LNCaP clone FGC (cell line): ENCODE measurements around the gene PRDX3.
A peak's percentile ranks its signal among the peaks of the same experiment; 100 is the strongest.

ENCODE experiments used
- DNase-seq: peaks from one replicate; pipeline ENCODE4 v3.0.0-alpha.2; 2011; ENCODE audit warnings: low read depth
- H3K4me3 ChIP-seq: 2 replicates; pipeline ENCODE4 v1.5.1; 2011; ENCODE audit warnings: mild to moderate bottlenecking, low read depth, low read length, control low read depth
- TF ChIP-seq, protein P1 (sequence below): IDR thresholded peaks from 2 replicates; pipeline ENCODE4 v1.5.1; 2012; ENCODE audit warnings: mild to moderate bottlenecking; ENCODE audit not compliant: control insufficient read depth, insufficient read depth; ENCODE audit errors: extremely low read depth

Gene PRDX3

GRCh38 chr10:119166118-119166500, 12.5 kb downstream of the PRDX3 start:
- TF ChIP-seq, protein P1, sequence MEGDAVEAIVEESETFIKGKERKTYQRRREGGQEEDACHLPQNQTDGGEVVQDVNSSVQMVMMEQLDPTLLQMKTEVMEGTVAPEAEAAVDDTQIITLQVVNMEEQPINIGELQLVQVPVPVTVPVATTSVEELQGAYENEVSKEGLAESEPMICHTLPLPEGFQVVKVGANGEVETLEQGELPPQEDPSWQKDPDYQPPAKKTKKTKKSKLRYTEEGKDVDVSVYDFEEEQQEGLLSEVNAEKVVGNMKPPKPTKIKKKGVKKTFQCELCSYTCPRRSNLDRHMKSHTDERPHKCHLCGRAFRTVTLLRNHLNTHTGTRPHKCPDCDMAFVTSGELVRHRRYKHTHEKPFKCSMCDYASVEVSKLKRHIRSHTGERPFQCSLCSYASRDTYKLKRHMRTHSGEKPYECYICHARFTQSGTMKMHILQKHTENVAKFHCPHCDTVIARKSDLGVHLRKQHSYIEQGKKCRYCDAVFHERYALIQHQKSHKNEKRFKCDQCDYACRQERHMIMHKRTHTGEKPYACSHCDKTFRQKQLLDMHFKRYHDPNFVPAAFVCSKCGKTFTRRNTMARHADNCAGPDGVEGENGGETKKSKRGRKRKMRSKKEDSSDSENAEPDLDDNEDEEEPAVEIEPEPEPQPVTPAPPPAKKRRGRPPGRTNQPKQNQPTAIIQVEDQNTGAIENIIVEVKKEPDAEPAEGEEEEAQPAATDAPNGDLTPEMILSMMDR: no peak
- peak overlapping the region; percentile 84 for H3K4me3 ChIP-seq
- no peak for DNase-seq

GRCh38 chr10:119165171-119166117, 13.2 kb downstream of the PRDX3 start, which contains the start of gene SFXN4:
Gene SFXN4 (minus strand): TSS chr10:119165714. CDS start chr10:119165647, 67 bp downstream.
- TF ChIP-seq, protein P1: peak; percentile 13; the same call in 1 of the 2 replicates
- peak; percentile 53 for DNase-seq
- peak within 1 kb of the TSS; percentile 84 for H3K4me3 ChIP-seq

DNA sequence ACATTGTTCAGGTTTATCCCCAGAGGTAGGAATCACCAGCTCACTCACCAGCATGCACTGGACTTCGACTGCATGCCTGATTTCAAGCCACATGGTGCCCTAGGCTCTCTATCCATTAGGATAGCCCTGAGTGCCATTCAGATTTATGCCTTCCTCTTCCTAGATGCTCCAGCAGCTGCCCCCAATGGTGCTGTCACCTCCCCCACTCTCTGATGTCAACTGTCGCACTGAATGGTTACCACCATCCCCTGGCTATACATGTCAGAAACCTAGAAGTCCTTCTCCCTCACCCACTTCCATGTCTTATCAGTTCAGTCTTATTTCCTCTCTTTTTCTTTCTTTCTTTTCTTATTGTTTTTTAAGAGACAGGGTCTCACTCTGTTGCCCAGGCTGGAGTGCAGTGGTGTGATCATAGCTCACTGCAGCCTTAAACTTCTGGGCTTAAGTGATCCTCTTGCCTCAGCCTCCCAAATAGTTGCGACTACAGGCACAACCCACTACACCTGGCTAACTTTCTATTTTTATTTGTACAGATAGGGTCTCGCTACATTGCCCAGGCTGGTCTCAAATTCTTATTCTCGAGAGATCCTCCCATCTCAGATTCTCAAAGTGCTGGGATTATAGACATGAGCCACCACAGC, 16.0 kb downstream of the PRDX3 start:
- DNase-seq: no peak
- no peak overlapping the region for H3K4me3 ChIP-seq
- TF ChIP-seq, protein P1: no peak

GRCh38 chr10:119161680-119162451, 16.7 kb downstream of the PRDX3 start:
- DNase-seq: no peak
- TF ChIP-seq, protein P1: no peak
- no peak overlapping the region for H3K4me3 ChIP-seq

DNA sequence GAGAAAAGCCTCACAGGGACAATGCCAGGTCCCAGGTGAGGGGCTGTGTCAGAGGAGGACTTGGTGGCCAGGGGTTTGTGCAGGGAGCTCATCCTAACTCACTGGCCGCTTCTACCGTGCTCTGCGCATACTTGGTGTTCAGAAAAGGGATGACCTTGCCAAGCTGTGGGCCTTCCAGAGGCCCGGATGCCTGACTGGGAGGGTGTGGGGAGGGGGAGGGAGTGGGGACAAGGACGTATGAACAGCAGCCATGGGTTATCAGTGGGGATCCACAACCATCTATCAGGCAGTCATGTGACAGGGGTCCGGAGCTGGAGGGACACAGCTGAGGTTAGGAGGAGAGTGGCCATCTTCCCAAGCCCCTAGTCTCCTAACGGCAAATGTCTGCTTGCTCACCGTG, 19.3 kb downstream of the PRDX3 start:
- TF ChIP-seq, protein P1: no peak
- H3K4me3 ChIP-seq: no peak overlapping the region
- no peak for DNase-seq

- no peak for DNase-seq
- TF ChIP-seq, protein P1: no peak
- no peak overlapping the region for H3K4me3 ChIP-seq
These were observed 25.0 kb downstream of the PRDX3 start for GRCh38 chr10:119153661-119154060.
